ENCODE data around the gene IGFLR1.

IGFLR1 gene

GRCh38 chr19:35742121-35742724 is at the start of gene IGFLR1:
TSS of gene IGFLR1 (minus strand) at chr19:35742452. CDS start at chr19:35741180, 1,272 bp downstream.
- no peak for TF ChIP-seq CTCF (IDR thresholded peaks at IDR 0.05)

- TF ChIP-seq CTCF (IDR thresholded peaks at IDR 0.05), result no peak
Observed at GRCh38 chr19:35791814-35792279, 49.6 kb upstream of the IGFLR1 start.

- TF ChIP-seq CTCF (IDR thresholded peaks at IDR 0.05), result no peak
Observed at GRCh38 chr19:35790981-35791813, 48.9 kb upstream of the IGFLR1 start.

- TF ChIP-seq CTCF (IDR thresholded peaks at IDR 0.05), result no peak
Observed at GRCh38 chr19:35789978-35790944, 48.0 kb upstream of the IGFLR1 start.

GRCh38 chr19:35789195-35789977 is 47.1 kb upstream of the IGFLR1 start:
- no peak for TF ChIP-seq CTCF (IDR thresholded peaks at IDR 0.05)

- TF ChIP-seq CTCF (IDR thresholded peaks at IDR 0.05), result no peak
Observed at GRCh38 chr19:35788205-35788960, 46.1 kb upstream of the IGFLR1 start.
